HepG2 (cell line): ENCODE measurements around the gene SF3A2. TPM values are rescaled to one million over a fixed set of nuclear protein-coding genes. Genes with fewer than 3 reads are reported as not detected.

Experiments used
- BCL3 ChIP-seq: sonication (generic); formaldehyde crosslinking; IDR thresholded peaks from 2 replicates; pipeline ENCODE4 v1.5.1; 2020; ENCODE audit warnings: mild to moderate bottlenecking, missing genetic modification reagents, moderate library complexity
- BCLAF1 ChIP-seq: fragments of 450-650 bp; IDR thresholded peaks from 2 replicates; pipeline ENCODE4 v1.6.1; 2017; ENCODE audit warnings: mild to moderate bottlenecking
- BHLHE40 ChIP-seq: IDR thresholded peaks from 2 replicates; pipeline ENCODE4 v1.6.1; 2011; ENCODE audit warnings: low read length, improper control_type of control experiment
- CREB1 ChIP-seq, 2 experiments: fragments of 450-650 bp in 1 of 2; IDR thresholded peaks; 2 replicates each; pipeline ENCODE4 v1.6.1; 2016 to 2017; ENCODE audit warnings: control low read depth in 1 of 2, mild to moderate bottlenecking in 1 of 2, missing compliant biosample characterization in 1 of 2, missing genetic modification characterization in 1 of 2
- CSRNP1 ChIP-seq: sonication (generic); formaldehyde crosslinking; IDR thresholded peaks from 2 replicates; pipeline ENCODE4 v1.8.1; 2023; ENCODE audit warnings: mild to moderate bottlenecking, missing genetic modification reagents
- ERF ChIP-seq: IDR thresholded peaks from 2 replicates; pipeline ENCODE4 v1.6.1; 2018; ENCODE audit warnings: missing biosample characterization, missing genetic modification reagents
- HDAC6 ChIP-seq: fragments of 200-600 bp; sonication (generic); IDR thresholded peaks from 2 replicates; pipeline ENCODE4 v1.7.0; 2017; ENCODE audit warnings: mild to moderate bottlenecking, antibody characterized with exemption, low read length, low read depth
- KLF16 ChIP-seq, 2 experiments: sonication (generic) in 1 of 2; formaldehyde crosslinking in 1 of 2; IDR thresholded peaks; 2 replicates each; pipeline versions ENCODE4 v1.6.1 to v1.8.0; 2016 to 2023; ENCODE audit warnings: missing genetic modification reagents in 2 of 2, missing compliant biosample characterization in 1 of 2
- KMT2B ChIP-seq: IDR thresholded peaks from 2 replicates; pipeline ENCODE4 v1.6.1; 2016; ENCODE audit warnings: missing genetic modification reagents, missing compliant biosample characterization
- NR0B2 ChIP-seq: sonication (generic); formaldehyde crosslinking; IDR thresholded peaks from 2 replicates; pipeline ENCODE4 v1.4.0; 2020; ENCODE audit warnings: mild to moderate bottlenecking, missing genetic modification reagents
- RAD51 ChIP-seq: fragments of 450-650 bp; IDR thresholded peaks from 2 replicates; pipeline ENCODE4 v1.6.1; 2016; ENCODE audit warnings: borderline replicate concordance
- SP5 ChIP-seq: IDR thresholded peaks from 2 replicates; pipeline ENCODE4 v1.6.1; 2016; ENCODE audit warnings: low read depth, borderline replicate concordance
- THAP7 ChIP-seq: sonication (generic); formaldehyde crosslinking; IDR thresholded peaks from 2 replicates; pipeline ENCODE4 v1.8.1; 2023; ENCODE audit warnings: mild to moderate bottlenecking, missing genetic modification reagents
- ZFP36L1 ChIP-seq: sonication (generic); formaldehyde crosslinking; IDR thresholded peaks from 2 replicates; pipeline ENCODE4 v1.8.0; 2022; ENCODE audit warnings: mild to moderate bottlenecking, missing genetic modification reagents, moderate library complexity
- ZFP41 ChIP-seq: sonication (generic); formaldehyde crosslinking; IDR thresholded peaks from 2 replicates; pipeline ENCODE4 v1.4.0; 2020; ENCODE audit warnings: mild to moderate bottlenecking, missing genetic modification reagents, borderline replicate concordance
- ZNF331 ChIP-seq: sonication (generic); formaldehyde crosslinking; IDR thresholded peaks from 2 replicates; pipeline ENCODE4 v1.4.0; 2020; ENCODE audit warnings: missing genetic modification reagents
- ZNF333 ChIP-seq: sonication (generic); formaldehyde crosslinking; IDR thresholded peaks from 2 replicates; pipeline ENCODE4 v1.4.0; 2020; ENCODE audit warnings: mild to moderate bottlenecking, missing genetic modification reagents, borderline replicate concordance
- ZNF354B ChIP-seq: sonication (generic); formaldehyde crosslinking; IDR thresholded peaks from 2 replicates; pipeline ENCODE4 v1.8.0; 2022; ENCODE audit warnings: mild to moderate bottlenecking, missing genetic modification reagents
- ZNF367 ChIP-seq: sonication (generic); formaldehyde crosslinking; IDR thresholded peaks from 2 replicates; pipeline ENCODE4 v1.4.0; 2020; ENCODE audit warnings: missing genetic modification reagents, borderline replicate concordance
- ZNF382 ChIP-seq: sonication (generic); formaldehyde crosslinking; IDR thresholded peaks from 2 replicates; pipeline ENCODE4 v1.5.0; 2020; ENCODE audit warnings: missing genetic modification reagents, mild to moderate bottlenecking, borderline replicate concordance
- ZNF746 ChIP-seq: sonication (generic); formaldehyde crosslinking; IDR thresholded peaks from 2 replicates; pipeline ENCODE4 v1.8.0; 2022; ENCODE audit warnings: mild to moderate bottlenecking, missing genetic modification reagents
- polyA plus RNA-seq, 8 experiments: library from polyadenylated mRNA; depleted of rRNA in 3 of 8; stranded (reverse) in 7 of 8; unstranded in 1 of 8; fragments of >200 nt; fragmentation: Illumina TruSeq in 4 of 8; extraction: Trizol in 4 of 8; gene quantifications; 2 replicates each; pipeline versions ENCODE4 v1.2.1 to v1.2.3, GENCODE V29; 2011 to 2016; ENCODE audit warnings: low read depth in 4 of 8, missing spikeins in 1 of 8, mixed read lengths in 1 of 8; ENCODE audit not compliant: insufficient read depth in 1 of 8
- total RNA-seq, 5 experiments: library from RNA; depleted of rRNA; stranded (reverse); fragments of >200 nt; fragmentation: Illumina TruSeq; extraction: Trizol; gene quantifications; 2 replicates each; pipeline ENCODE4 v1.2.3, GENCODE V29; 2016; ENCODE audit warnings: low read depth in 1 of 5

The SF3A2 gene
- total and polyA plus RNA-seq, 2 of the 13 experiments (the other 11 are each of a cell fraction or from before 2014, with no cell fraction given): 8.6 to 8.8 TPM

GRCh38 chr19:2266183-2266993, 29.8 kb downstream of the SF3A2 start (continued):
- no peak for TF ChIP-seq BCL3 (CRISPR knock-in tag)
- 0 out of 2 replicates have a peak, but pooled peaks have one; percentile 40 for TF ChIP-seq ERF (CRISPR knock-in tag)
- TF ChIP-seq THAP7 (CRISPR knock-in tag): no peak
- TF ChIP-seq ZFP41 (CRISPR knock-in tag): no peak
- TF ChIP-seq ZFP36L1 (CRISPR knock-in tag): no peak
- TF ChIP-seq BHLHE40: no peak
- no peak for TF ChIP-seq ZNF354B (CRISPR knock-in tag)
- TF ChIP-seq ZNF331 (CRISPR knock-in tag): peak; percentile 17; the same call in 1 of the 2 replicates
- peak; percentile 30; the same call in 1 of the 2 replicates for TF ChIP-seq SP5
- TF ChIP-seq CREB1 (IDR thresholded peaks at IDR 0.05): no peak
- no peak for TF ChIP-seq CREB1 (CRISPR knock-in tag; IDR thresholded peaks at IDR 0.05)
- TF ChIP-seq ZNF382 (CRISPR knock-in tag): no peak
- no peak for TF ChIP-seq RAD51
- no peak for TF ChIP-seq HDAC6
- no peak for TF ChIP-seq ZNF746 (CRISPR knock-in tag)
- TF ChIP-seq KLF16 (CRISPR knock-in tag; IDR thresholded peaks at IDR 0.05): peak in 1 of 2 experiments; percentile 45; a peak in 1 of 4 replicates
- TF ChIP-seq ZNF367: no peak
- no peak for TF ChIP-seq NR0B2 (CRISPR knock-in tag)
- TF ChIP-seq KMT2B (CRISPR knock-in tag): 0 out of 2 replicates have a peak, but pooled peaks have one; percentile 35
- TF ChIP-seq CSRNP1: peak; percentile 75; the same call in 1 of the 2 replicates
- no peak for TF ChIP-seq BCLAF1
- TF ChIP-seq ZNF333 (CRISPR knock-in tag): no peak
